Esophagus muscularis mucosa (tissue), 4 donors: Measurements from ENCODE around the gene PDE8B. TPM values are rescaled to one million over a fixed set of nuclear protein-coding genes. Genes with fewer than 3 reads are reported as not detected.
A peak's percentile ranks its signal among the peaks of the same experiment; 100 is the strongest.

ENCODE experiments used
- DNase-seq: peaks from one replicate; pipeline ENCODE4 v3.0.0-alpha.2; 2017; ENCODE audit errors: extremely low spot score
- H3K27ac ChIP-seq, 4 donors: fragments of 200-600 bp; sonication (generic); replicated peaks in 1 of 4; 1 replicate in 3 of 4; 2 replicates in 1 of 4; pipeline ENCODE4 v1.5.1; 2016 to 2019; ENCODE audit warnings: mild to moderate bottlenecking in 1 of 4
- H3K27me3 ChIP-seq, 4 donors: fragments of 200-600 bp; sonication (generic); one replicate each; pipeline versions ENCODE4 v1.5.1 to v1.6.0; 2016 to 2019
- H3K36me3 ChIP-seq, 4 donors: fragments of 200-600 bp; sonication (generic); one replicate each; pipeline ENCODE4 v1.5.1; 2016 to 2019
- H3K4me1 ChIP-seq, 4 donors: fragments of 200-600 bp; sonication (generic); one replicate each; pipeline ENCODE4 v1.5.1; 2016 to 2019
- H3K4me3 ChIP-seq, 4 donors: fragments of 200-600 bp; sonication (generic); 1 replicate in 2 of 4; 2 replicates in 2 of 4; pipeline ENCODE4 v1.5.1; 2016 to 2019; ENCODE audit warnings: mild to moderate bottlenecking in 4 of 4, moderate library complexity in 1 of 4
- H3K9me3 ChIP-seq, 4 donors: fragments of 200-600 bp; sonication (generic); 1 replicate in 3 of 4; 2 replicates in 1 of 4; pipeline ENCODE4 v1.5.1; 2016 to 2019
- CTCF ChIP-seq, 3 experiments: fragments of 200-600 bp in 2 of 3; fragments of 450-650 bp in 1 of 3; sonication (generic) in 2 of 3; IDR thresholded peaks; one replicate each; pipeline ENCODE4 v1.5.1; 2017 to 2019; ENCODE audit warnings: antibody characterized with exemption in 3 of 3, mild to moderate bottlenecking in 2 of 3, moderate library complexity in 1 of 3
- EP300 ChIP-seq: sonication (generic); formaldehyde crosslinking; IDR thresholded peaks from one replicate; pipeline ENCODE4 v1.6.1; 2017; ENCODE audit warnings: antibody characterized with exemption
- POLR2A ChIP-seq: fragments of 450-650 bp; IDR thresholded peaks from one replicate; pipeline ENCODE4 v1.6.1; 2017; ENCODE audit warnings: antibody characterized with exemption, moderate library complexity, mild to moderate bottlenecking, low read depth
- POLR2AphosphoS5 ChIP-seq, 2 donors: sonication (generic); formaldehyde crosslinking; IDR thresholded peaks; one replicate each; pipeline ENCODE4 v1.6.1; 2017; ENCODE audit warnings: antibody characterized with exemption in 2 of 2
- WGBS: methylation state at CpG from one replicate; pipeline ENCODE4 v1.1.5; 2018; 5-methylcytosine and 5-hydroxymethylcytosine counted together
- intact Hi-C: fragments of 100-400 bp; cut with DNase I; formaldehyde crosslinking; loops from one replicate; pipeline ENCODE4 v1.15.1; 2023
- total RNA-seq, 4 donors: library from RNA; depleted of rRNA; stranded (reverse); fragments of >200 nt; gene quantifications; one replicate each; pipeline versions ENCODE4 v1.1.0 to v1.2.1, GENCODE V29; 2016

Gene PDE8B
- total RNA-seq, 4 donors from 2014 or later, result 0.83 to 7.1 (median 1.5) TPM

GRCh38 chr5:77391240-77391765 is 180.8 kb downstream of the PDE8B start:
- WGBS, result 89% methylated on average over 10 of the region's 10 CpGs

GRCh38 chr5:77394064-77394715 is 183.7 kb downstream of the PDE8B start:
- Histone ChIP-seq H3K4me3 (no peak overlapping the region), H3K4me1 (no peaks in the 10 kb centered on the region), H3K27ac (no peak overlapping the region), H3K27me3 (no peaks in the 10 kb centered on the region), H3K9me3 (no peaks in the 10 kb centered on the region), H3K36me3 (no peaks in the 10 kb centered on the region)
- intact Hi-C loops, result no loop called here
- DNase-seq, result peak; percentile 29
- no peak for TF ChIP-seq POLR2AphosphoS5 (IDR thresholded peaks at IDR 0.05)
- no peak for TF ChIP-seq EP300
- TF ChIP-seq POLR2A, result no peak
- no peak for TF ChIP-seq CTCF (IDR thresholded peaks at IDR 0.05)
- 88% methylated on average over 3 of the region's 3 CpGs for WGBS

More at GRCh38 chr5:77391240-77391765, 180.8 kb downstream of the PDE8B start:
- Histone ChIP-seq H3K27ac (no peak overlapping the region), H3K9me3 (no peaks in the 10 kb centered on the region), H3K4me1 (no peaks in the 10 kb centered on the region), H3K27me3 (no peaks in the 10 kb centered on the region), H3K36me3 (no peaks in the 10 kb centered on the region), H3K4me3 (no peak overlapping the region)
- peak; percentile 91 for DNase-seq
- TF ChIP-seq POLR2AphosphoS5 (IDR thresholded peaks at IDR 0.05) (no peak), EP300 (no peak), CTCF (IDR thresholded peaks at IDR 0.05) (no peak), POLR2A (no peak)
- intact Hi-C loops, result no loop called here

- Histone ChIP-seq H3K27me3 (no peaks in the 10 kb centered on the region), H3K4me1 (no peaks in the 10 kb centered on the region), H3K27ac (no peak overlapping the region), H3K36me3 (no peaks in the 10 kb centered on the region), H3K4me3 (no peak overlapping the region), H3K9me3 (no peaks in the 10 kb centered on the region)
- TF ChIP-seq POLR2AphosphoS5 (IDR thresholded peaks at IDR 0.05) (no peak), POLR2A (no peak), EP300 (no peak), CTCF (IDR thresholded peaks at IDR 0.05) (no peak)
- WGBS, result no CpG with 5 or more reads among the region's 1 CpG
- no peak for DNase-seq
- intact Hi-C loops, result no loop called here
These were observed 185.5 kb downstream of the PDE8B start for GRCh38 chr5:77396017-77396416.

- no peaks in the 10 kb centered on the region for H3K27me3 ChIP-seq
- H3K9me3 ChIP-seq, result no peaks in the 10 kb centered on the region
- H3K4me1 ChIP-seq, result no peaks in the 10 kb centered on the region
- H3K36me3 ChIP-seq, result no peaks in the 10 kb centered on the region
- TF ChIP-seq EP300, result no peak
- no peak for TF ChIP-seq POLR2AphosphoS5 (IDR thresholded peaks at IDR 0.05)
- TF ChIP-seq CTCF (IDR thresholded peaks at IDR 0.05), result no peak
- no peak for TF ChIP-seq POLR2A
- peak; percentile 60 for DNase-seq
- WGBS, result 86% methylated on average over 5 of the region's 5 CpGs
- intact Hi-C loops, result no loop called here
- H3K27ac ChIP-seq, result no peak overlapping the region
- H3K4me3 ChIP-seq, result no peak overlapping the region
These were observed 187.3 kb downstream of the PDE8B start for GRCh38 chr5:77397686-77398292.
